Measurements from ENCODE around the gene STPG3.

GRCh38 chr9:137215196-137215986, 35.7 kb upstream of the STPG3 start:
- TF ChIP-seq TAF1 (conservative IDR thresholded peaks at IDR 0.05): no peak
- TF ChIP-seq, protein P1, sequence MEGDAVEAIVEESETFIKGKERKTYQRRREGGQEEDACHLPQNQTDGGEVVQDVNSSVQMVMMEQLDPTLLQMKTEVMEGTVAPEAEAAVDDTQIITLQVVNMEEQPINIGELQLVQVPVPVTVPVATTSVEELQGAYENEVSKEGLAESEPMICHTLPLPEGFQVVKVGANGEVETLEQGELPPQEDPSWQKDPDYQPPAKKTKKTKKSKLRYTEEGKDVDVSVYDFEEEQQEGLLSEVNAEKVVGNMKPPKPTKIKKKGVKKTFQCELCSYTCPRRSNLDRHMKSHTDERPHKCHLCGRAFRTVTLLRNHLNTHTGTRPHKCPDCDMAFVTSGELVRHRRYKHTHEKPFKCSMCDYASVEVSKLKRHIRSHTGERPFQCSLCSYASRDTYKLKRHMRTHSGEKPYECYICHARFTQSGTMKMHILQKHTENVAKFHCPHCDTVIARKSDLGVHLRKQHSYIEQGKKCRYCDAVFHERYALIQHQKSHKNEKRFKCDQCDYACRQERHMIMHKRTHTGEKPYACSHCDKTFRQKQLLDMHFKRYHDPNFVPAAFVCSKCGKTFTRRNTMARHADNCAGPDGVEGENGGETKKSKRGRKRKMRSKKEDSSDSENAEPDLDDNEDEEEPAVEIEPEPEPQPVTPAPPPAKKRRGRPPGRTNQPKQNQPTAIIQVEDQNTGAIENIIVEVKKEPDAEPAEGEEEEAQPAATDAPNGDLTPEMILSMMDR (IDR thresholded peaks at IDR 0.05; ENCODE audit: low read depth, low read length, missing input control): no peak
- TF ChIP-seq YY1 (IDR thresholded peaks at IDR 0.05): no peak
- no peak for TF ChIP-seq HNF4G (IDR thresholded peaks at IDR 0.05)
- TF ChIP-seq MAX (IDR thresholded peaks at IDR 0.05): no peak
- TF ChIP-seq GABPA (IDR thresholded peaks at IDR 0.05 in 1 of 2, conservative IDR thresholded peaks at IDR 0.05 in 1 of 2): no peak
- TF ChIP-seq REST (IDR thresholded peaks at IDR 0.05): no peak
- no peak for TF ChIP-seq RXRA (IDR thresholded peaks at IDR 0.05)
- TF ChIP-seq, protein P2, sequence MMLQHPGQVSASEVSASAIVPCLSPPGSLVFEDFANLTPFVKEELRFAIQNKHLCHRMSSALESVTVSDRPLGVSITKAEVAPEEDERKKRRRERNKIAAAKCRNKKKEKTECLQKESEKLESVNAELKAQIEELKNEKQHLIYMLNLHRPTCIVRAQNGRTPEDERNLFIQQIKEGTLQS (IDR thresholded peaks at IDR 0.05): no peak

Data from liver (tissue), 3 donors.